Upper lobe of left lung (tissue), 6 donors: ENCODE data around the gene ATP1B1. TPM values are rescaled to one million over a fixed set of nuclear protein-coding genes. Genes with fewer than 3 reads are reported as not detected.

Source experiments
- ATAC-seq, 2 donors: fragments of 200-7000 bp; cut with Tn5 transposase; one replicate each; pipeline ENCODE4 v1.9.1; 2022; ENCODE audit warnings: mild to moderate bottlenecking in 2 of 2, moderate library complexity in 2 of 2; ENCODE audit not compliant: low FRiP score in 2 of 2
- DNase-seq, 2 donors: peaks; one replicate each; pipeline ENCODE4 v3.0.0-alpha.2; 2019 to 2020
- H3K27ac ChIP-seq, 4 donors: fragments of 200-600 bp; sonication (generic); one replicate each; pipeline ENCODE4 v1.5.1; 2016 to 2019
- H3K27me3 ChIP-seq, 4 donors: fragments of 200-600 bp; sonication (generic); one replicate each; pipeline ENCODE4 v1.5.1; 2017 to 2019
- H3K36me3 ChIP-seq, 4 donors: fragments of 200-600 bp; sonication (generic); one replicate each; pipeline ENCODE4 v1.5.1; 2016 to 2019
- H3K4me1 ChIP-seq, 4 donors: fragments of 200-600 bp; sonication (generic); one replicate each; pipeline ENCODE4 v1.5.1; 2018 to 2019
- H3K4me3 ChIP-seq, 4 donors: fragments of 200-600 bp; sonication (generic); one replicate each; pipeline ENCODE4 v1.5.1; 2017 to 2019; ENCODE audit warnings: mild to moderate bottlenecking in 2 of 4, moderate library complexity in 1 of 4
- H3K9me3 ChIP-seq, 4 donors: fragments of 200-600 bp; sonication (generic); one replicate each; pipeline ENCODE4 v1.5.1; 2018 to 2019
- EP300 ChIP-seq, 4 donors: sonication (generic); formaldehyde crosslinking; IDR thresholded peaks; one replicate each; pipeline ENCODE4 v1.5.1; 2017; ENCODE audit warnings: antibody characterized with exemption in 4 of 4, control low read depth in 2 of 4
- POLR2A ChIP-seq, 4 donors: fragments of 450-650 bp; IDR thresholded peaks; one replicate each; pipeline ENCODE4 v1.5.1; 2016 to 2017; ENCODE audit warnings: antibody characterized with exemption in 4 of 4, mild to moderate bottlenecking in 2 of 4
- POLR2AphosphoS5 ChIP-seq, 2 donors: sonication (generic); formaldehyde crosslinking; IDR thresholded peaks; one replicate each; pipeline ENCODE4 v1.5.1; 2017; ENCODE audit warnings: antibody characterized with exemption in 2 of 2
- WGBS, 2 donors: methylation state at CpG; one replicate each; pipeline ENCODE4 v1.1.5; 2017 to 2018; 5-methylcytosine and 5-hydroxymethylcytosine counted together
- total RNA-seq, 6 donors: library from RNA; depleted of rRNA in 4 of 6; stranded (reverse); fragments of >200 nt in 4 of 6; gene quantifications; one replicate each; pipeline versions ENCODE4 v1.1.0 to v1.2.1, GENCODE V29; 2016 to 2021
- TF ChIP-seq, protein P1 (sequence below), 6 experiments: fragments of 450-650 bp in 4 of 6; fragments of 200-600 bp in 2 of 6; sonication (generic) in 2 of 6; IDR thresholded peaks; one replicate each; pipeline ENCODE4 v1.5.1; 2016 to 2019; ENCODE audit warnings: antibody characterized with exemption in 6 of 6
- donor health status: DM: no; HTN: no; CAD: no; lungs with moderate emphysema.
- donor health status: DM: no; HTN: yes; CAD: no; lungs with severe emphysema.

Gene ATP1B1
- total RNA-seq, 6 donors from 2014 or later, result 31.4 to 309 (median 172) TPM

DNA sequence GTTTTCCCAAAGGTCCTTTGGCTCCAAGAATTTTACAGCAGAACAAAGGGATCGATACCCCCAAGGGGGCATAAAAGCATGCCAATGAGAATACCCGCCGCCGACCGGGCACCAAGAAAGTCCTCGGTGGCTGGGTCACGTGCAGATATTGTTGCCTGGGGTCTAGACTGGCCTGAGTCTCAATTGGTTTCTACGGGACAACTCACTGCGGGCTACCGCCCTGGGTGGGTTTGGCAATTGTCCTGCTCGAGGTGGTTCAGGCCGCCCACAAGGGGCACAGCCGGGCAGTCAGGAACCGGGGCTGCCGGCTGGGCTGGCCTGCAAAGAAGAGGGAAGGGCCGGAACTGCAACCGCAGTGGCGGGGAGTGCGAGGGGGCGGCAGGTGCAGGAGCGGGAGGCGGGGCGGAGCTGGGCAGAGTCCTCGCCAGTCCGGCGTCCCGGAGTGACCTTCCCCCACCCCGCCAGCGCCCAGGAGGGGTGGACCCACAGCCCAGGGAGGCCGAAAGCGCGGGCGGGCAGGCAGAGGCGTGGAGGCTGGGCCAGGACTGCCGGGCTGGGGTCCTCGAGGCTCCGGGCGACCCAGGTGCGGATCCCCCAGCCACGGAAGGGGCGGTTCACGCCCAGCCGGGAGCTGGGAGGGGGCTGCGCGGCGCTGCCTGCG is 926 bp upstream of the ATP1B1 start:
- peaks cover 0 to 4% (median 0%) of the 10 kb centered on the region in 4 donors for H3K27me3 ChIP-seq
- TF ChIP-seq POLR2AphosphoS5 (IDR thresholded peaks at IDR 0.05) (peak in 1 of 2 donors; percentile 27), EP300 (IDR thresholded peaks at IDR 0.05) (peak in 2 of 4 donors; percentile 2 to 82), POLR2A (IDR thresholded peaks at IDR 0.05) (no peak)
- TF ChIP-seq, protein P1, sequence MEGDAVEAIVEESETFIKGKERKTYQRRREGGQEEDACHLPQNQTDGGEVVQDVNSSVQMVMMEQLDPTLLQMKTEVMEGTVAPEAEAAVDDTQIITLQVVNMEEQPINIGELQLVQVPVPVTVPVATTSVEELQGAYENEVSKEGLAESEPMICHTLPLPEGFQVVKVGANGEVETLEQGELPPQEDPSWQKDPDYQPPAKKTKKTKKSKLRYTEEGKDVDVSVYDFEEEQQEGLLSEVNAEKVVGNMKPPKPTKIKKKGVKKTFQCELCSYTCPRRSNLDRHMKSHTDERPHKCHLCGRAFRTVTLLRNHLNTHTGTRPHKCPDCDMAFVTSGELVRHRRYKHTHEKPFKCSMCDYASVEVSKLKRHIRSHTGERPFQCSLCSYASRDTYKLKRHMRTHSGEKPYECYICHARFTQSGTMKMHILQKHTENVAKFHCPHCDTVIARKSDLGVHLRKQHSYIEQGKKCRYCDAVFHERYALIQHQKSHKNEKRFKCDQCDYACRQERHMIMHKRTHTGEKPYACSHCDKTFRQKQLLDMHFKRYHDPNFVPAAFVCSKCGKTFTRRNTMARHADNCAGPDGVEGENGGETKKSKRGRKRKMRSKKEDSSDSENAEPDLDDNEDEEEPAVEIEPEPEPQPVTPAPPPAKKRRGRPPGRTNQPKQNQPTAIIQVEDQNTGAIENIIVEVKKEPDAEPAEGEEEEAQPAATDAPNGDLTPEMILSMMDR (IDR thresholded peaks at IDR 0.05), result peak in 1 of 6 experiments; percentile 10
- no peaks in the 10 kb centered on the region for H3K9me3 ChIP-seq
- no peaks in the 10 kb centered on the region for H3K36me3 ChIP-seq
- peak overlapping the region; percentile 65 to 87 (median 74) for H3K4me3 ChIP-seq
- H3K27ac ChIP-seq, result peak overlapping the region; percentile 86 to 95 (median 92)
- DNase-seq, result peak; percentile 94 to 95
- 5% methylated on average over 22 of the region's 47 CpGs; no CpG with 5 or more reads in 1 of the 2 donors for WGBS, 2 donors
- H3K4me1 ChIP-seq, result peaks cover 22 to 36% (median 27%) of the 10 kb centered on the region in 4 donors
- ATAC-seq, result peak; percentile 65 to 82

DNA sequence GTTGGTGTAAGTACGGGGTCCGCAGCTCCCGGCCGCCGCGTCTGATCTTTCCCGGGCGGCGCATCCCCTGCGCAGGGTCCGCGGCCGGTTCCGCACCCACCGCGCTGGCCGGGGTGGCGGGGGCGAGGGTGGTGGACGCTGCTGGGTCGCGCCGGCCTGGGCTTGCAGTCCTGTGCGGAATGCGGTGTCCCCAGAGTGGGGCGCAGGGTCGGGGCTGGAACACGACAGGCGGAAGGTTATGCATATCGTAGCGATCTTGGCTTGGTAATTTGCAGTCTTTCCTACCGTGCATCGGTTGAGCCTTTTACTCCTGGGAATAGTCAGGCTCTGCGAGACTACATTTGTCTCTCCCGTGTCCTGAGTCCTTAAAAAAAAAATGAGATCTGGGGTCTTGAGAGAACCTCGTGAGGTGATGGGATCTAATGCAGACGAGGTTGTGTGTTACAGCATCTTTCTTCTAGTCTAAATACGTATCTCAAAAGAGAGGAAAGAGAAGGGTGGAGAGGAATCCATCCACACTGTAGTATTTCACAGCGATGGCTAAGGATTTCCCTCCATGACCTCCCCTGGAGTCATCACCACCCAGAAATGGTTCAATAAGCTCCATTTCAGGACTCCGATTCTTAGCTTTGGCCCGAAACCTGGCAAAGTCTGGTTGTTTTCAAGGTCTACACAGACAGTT is 572 bp downstream of the ATP1B1 start:
- no peak for TF ChIP-seq EP300 (IDR thresholded peaks at IDR 0.05)
- TF ChIP-seq, protein P1 (IDR thresholded peaks at IDR 0.05), result no peak
- TF ChIP-seq POLR2A (IDR thresholded peaks at IDR 0.05), result no peak
- TF ChIP-seq POLR2AphosphoS5 (IDR thresholded peaks at IDR 0.05), result no peak

DNA sequence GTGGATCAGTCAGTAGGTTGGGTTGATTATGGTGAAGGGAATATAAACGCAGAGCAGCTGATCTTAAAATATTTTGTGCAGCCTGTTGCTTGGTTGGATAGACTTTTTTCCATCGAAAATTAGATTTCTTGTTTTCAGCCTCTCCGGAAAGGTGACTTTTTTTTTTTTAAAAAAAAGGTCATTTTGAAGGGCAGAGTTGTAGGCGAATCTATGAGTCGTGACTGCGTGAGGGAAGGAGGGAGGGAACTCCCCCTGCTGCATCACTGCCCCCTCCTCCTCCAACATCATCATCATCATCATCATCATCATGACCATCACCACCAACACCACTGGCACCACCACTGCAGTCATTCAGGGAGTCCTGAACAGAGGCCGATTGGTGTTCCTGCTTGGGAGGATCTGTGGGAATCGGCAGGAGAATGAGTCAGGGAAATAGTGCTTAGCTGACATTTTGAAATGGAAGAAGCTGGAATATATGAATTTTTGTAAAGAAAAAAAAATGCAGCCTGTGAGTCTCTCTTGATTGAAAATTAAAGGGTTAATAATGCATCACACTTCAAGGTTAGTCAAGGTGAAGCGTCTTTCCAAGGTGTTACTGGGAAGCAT is 1.2 kb downstream of the ATP1B1 start:
- peaks cover 0 to 6% (median 0%) of the 10 kb centered on the region in 4 donors for H3K36me3 ChIP-seq
- WGBS, 2 donors, result 24 to 28% methylated on average over 9 of the region's 9 CpGs
- peak overlapping the region; percentile 86 to 95 (median 92) for H3K27ac ChIP-seq
- TF ChIP-seq POLR2A (IDR thresholded peaks at IDR 0.05) (no peak), EP300 (IDR thresholded peaks at IDR 0.05) (no peak), POLR2AphosphoS5 (IDR thresholded peaks at IDR 0.05) (peak in 1 of 2 donors; percentile 25)
- TF ChIP-seq, protein P1 (IDR thresholded peaks at IDR 0.05), result no peak
- peaks cover 27 to 49% (median 45%) of the 10 kb centered on the region in 4 donors for H3K4me1 ChIP-seq
- H3K27me3 ChIP-seq, result peaks cover 0 to 4% (median 0%) of the 10 kb centered on the region in 4 donors
- no peaks in the 10 kb centered on the region for H3K9me3 ChIP-seq
- DNase-seq (peak in 1 of 2 donors; percentile 28), ATAC-seq (no peak)
- peak overlapping the region; percentile 65 to 87 (median 74) for H3K4me3 ChIP-seq

More for the DNA sequence above, 572 bp downstream of the ATP1B1 start:
- H3K4me1 ChIP-seq, result peaks cover 26 to 44% (median 41%) of the 10 kb centered on the region in 4 donors
- DNase-seq (no peak), ATAC-seq (peak in 1 of 2 donors; percentile 4)
- no peaks in the 10 kb centered on the region for H3K9me3 ChIP-seq
- peak overlapping the region; percentile 86 to 95 (median 92) for H3K27ac ChIP-seq
- H3K36me3 ChIP-seq, result no peaks in the 10 kb centered on the region
- 2 to 4% methylated on average over 20 to 34 of the region's 41 CpGs for WGBS, 2 donors
- H3K4me3 ChIP-seq, result peak overlapping the region; percentile 65 to 87 (median 74)
- peaks cover 0 to 4% (median 0%) of the 10 kb centered on the region in 4 donors for H3K27me3 ChIP-seq

DNA sequence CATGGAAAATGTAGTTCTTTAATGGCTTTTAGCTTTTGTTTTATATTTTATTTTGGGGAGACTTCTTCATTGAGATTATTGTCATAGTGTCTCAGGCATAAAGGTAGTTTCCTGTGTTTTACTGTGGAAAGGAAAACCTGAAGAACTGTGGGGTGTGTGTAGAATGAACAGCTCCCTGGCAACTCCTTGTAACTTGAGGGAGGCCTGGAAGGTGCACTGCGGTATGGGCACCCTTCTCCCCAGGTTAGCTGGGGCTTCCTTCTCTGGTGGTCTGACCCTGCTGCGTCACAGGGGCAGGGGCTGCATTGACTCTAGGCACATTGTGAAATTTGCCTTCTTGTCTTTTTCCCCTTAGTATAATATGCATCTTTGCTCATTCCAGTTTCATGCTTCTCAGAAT is 1.7 kb downstream of the ATP1B1 start:
- TF ChIP-seq, protein P1 (IDR thresholded peaks at IDR 0.05), result no peak
- TF ChIP-seq POLR2A (IDR thresholded peaks at IDR 0.05), result no peak
- TF ChIP-seq EP300 (IDR thresholded peaks at IDR 0.05), result no peak
- TF ChIP-seq POLR2AphosphoS5 (IDR thresholded peaks at IDR 0.05), result no peak
- ATAC-seq, result no peak
- Histone ChIP-seq H3K27me3 (peaks cover 0 to 4% (median 0%) of the 10 kb centered on the region in 4 donors), H3K27ac (peak overlapping the region; percentile 86 to 95 (median 92)), H3K4me1 (peaks cover 25 to 50% (median 46%) of the 10 kb centered on the region in 4 donors), H3K4me3 (peak overlapping the region in 3 of 4 donors; percentile 65 to 87 (median 81)), H3K9me3 (no peaks in the 10 kb centered on the region), H3K36me3 (peaks cover 0 to 10% (median 0%) of the 10 kb centered on the region in 4 donors)
- 39 to 41% methylated on average over 2 of the region's 2 CpGs for WGBS, 2 donors
- no peak for DNase-seq
